Panc1 (cell line): ENCODE data around the gene ANXA3. TPM values are rescaled to one million over a fixed set of nuclear protein-coding genes. Genes with fewer than 3 reads are reported as not detected.

Source experiments
- ATAC-seq: fragments of 200-7000 bp; cut with Tn5 transposase; 2 replicates; pipeline ENCODE4 v1.9.1; 2020; ENCODE audit warnings: mild to moderate bottlenecking, moderate library complexity
- BruUV-seq: library from RNA; stranded (reverse); fragments of 400-500 nt; replicated peaks from 2 replicates; lab custom pipeline; 2021; lab: Mats Ljungman, UMichigan
- CTCF ChIA-PET: fragments of 300-600 bp; sonication (Branson Sonifier 250); formaldehyde crosslinking; loops from one replicate; lab custom pipeline; 2022; ENCODE audit warnings: antibody characterized with exemption; lab: Charles Lee
- POLR2A ChIA-PET: fragments of 300-600 bp; sonication (Branson Sonifier 250); formaldehyde crosslinking; loops from one replicate; lab custom pipeline; 2022; ENCODE audit warnings: antibody characterized with exemption; lab: Charles Lee
- DNase-seq: peaks from one replicate; pipeline ENCODE4 v3.0.0-alpha.2; 2010; ENCODE audit warnings: low read depth, low spot score
- H3K27ac ChIP-seq: 2 replicates; pipeline ENCODE4 v1.5.1; 2011; ENCODE audit warnings: mild to moderate bottlenecking, low read length, inconsistent platforms
- H3K27me3 ChIP-seq: fragments of 200-500 bp; sonication (Bioruptor generic); 2 replicates; pipeline ENCODE4 v1.6.0; 2014; ENCODE audit warnings: low read length, inconsistent platforms; ENCODE audit not compliant: control insufficient read depth, insufficient read depth
- H3K36me3 ChIP-seq: fragments of 200-500 bp; sonication (Bioruptor generic); 2 replicates; pipeline ENCODE4 v1.5.1; 2014; ENCODE audit warnings: inconsistent platforms, mild to moderate bottlenecking, low read length, moderate library complexity; ENCODE audit not compliant: control insufficient read depth, insufficient read depth
- H3K4me1 ChIP-seq: 2 replicates; pipeline ENCODE4 v1.5.1; 2011; ENCODE audit warnings: inconsistent platforms, mild to moderate bottlenecking, low read length, moderate library complexity; ENCODE audit not compliant: control insufficient read depth, insufficient read depth
- H3K4me3 ChIP-seq, 2 experiments: 2 replicates each; pipeline ENCODE4 v1.5.1; 2011 to 2012; ENCODE audit warnings: low read depth in 2 of 2, low read length in 2 of 2, mild to moderate bottlenecking in 2 of 2, inconsistent platforms in 1 of 2, moderate library complexity in 1 of 2
- H3K9me3 ChIP-seq: fragments of 200-500 bp; sonication (Bioruptor generic); 2 replicates; pipeline ENCODE4 v1.5.1; 2014; ENCODE audit warnings: low read depth, mild to moderate bottlenecking, inconsistent platforms, low read length, moderate library complexity; ENCODE audit not compliant: control insufficient read depth, insufficient read depth
- POLR2AphosphoS5 ChIP-seq: IDR thresholded peaks from 2 replicates; pipeline ENCODE4 v1.6.1; 2012; ENCODE audit warnings: mild to moderate bottlenecking, low read depth, low read length, moderate library complexity
- REST ChIP-seq, 2 experiments: IDR thresholded peaks; 2 replicates each; pipeline ENCODE4 v1.6.1; 2011 to 2012; ENCODE audit warnings: low read depth in 2 of 2, control low read depth in 1 of 2, low read length in 1 of 2, mild to moderate bottlenecking in 1 of 2, moderate library complexity in 1 of 2; ENCODE audit not compliant: insufficient read depth in 1 of 2
- SIN3A ChIP-seq: IDR thresholded peaks from 2 replicates; pipeline ENCODE4 v1.6.1; 2012; ENCODE audit warnings: low read depth, mild to moderate bottlenecking, low read length, moderate library complexity, borderline replicate concordance; ENCODE audit not compliant: insufficient read depth
- TCF7L2 ChIP-seq: IDR thresholded peaks from 2 replicates; pipeline ENCODE4 v1.6.1; 2011; ENCODE audit warnings: mild to moderate bottlenecking, low read depth, low read length, inconsistent platforms
- in situ Hi-C: cut with HindIII; loops from 2 replicates; pipeline ENCODE4 v1.10.0; 2016; ENCODE audit warnings: low sequenced_read_pairs, low pct_unique_long_range_greater_than_20kb
- intact Hi-C: fragments of 100-400 bp; cut with micrococcal nuclease; formaldehyde crosslinking; loops from one replicate; pipeline ENCODE4 v1.10.0; 2022; ENCODE audit not compliant: unreplicated experiment
- total RNA-seq: library from RNA; stranded (reverse); gene quantifications from one replicate; pipeline ENCODE4 v1.2.1, GENCODE V29; 2021; ENCODE audit not compliant: unreplicated experiment
- TF ChIP-seq, protein P1 (sequence below): fragments of 450-650 bp; IDR thresholded peaks from 2 replicates; pipeline ENCODE4 v1.5.1; 2017; ENCODE audit warnings: mild to moderate bottlenecking

The ANXA3 gene
- total RNA-seq, 1 experiment from 2014 or later: 1.5 TPM

DNA sequence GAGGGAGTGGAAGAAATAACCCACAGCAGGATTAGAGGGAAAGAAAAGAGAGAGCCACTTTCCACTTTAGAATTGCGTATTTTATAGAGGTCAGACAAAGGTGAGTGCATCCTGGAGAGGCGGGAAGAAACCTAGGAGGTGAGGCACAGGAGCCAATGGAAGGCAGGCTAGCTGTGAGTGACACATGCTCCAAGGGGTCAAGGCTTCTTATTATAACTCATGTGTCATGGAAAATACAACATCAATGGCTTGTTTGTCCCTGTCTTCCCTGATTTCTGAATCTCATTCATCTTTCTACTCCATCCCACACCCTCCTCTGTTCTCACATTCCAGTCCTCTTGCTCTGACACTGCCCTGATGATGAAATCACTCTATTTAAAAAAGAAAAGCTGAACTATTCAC, 14.4 kb downstream of the ANXA3 start:
- no peak for ATAC-seq
- CTCF ChIA-PET: no interaction called here
- no peak for TF ChIP-seq SIN3A
- no peak for TF ChIP-seq TCF7L2
- TF ChIP-seq REST (IDR thresholded peaks at IDR 0.05; ENCODE audit: insufficient read depth in 1 of 2, low read depth in 2 of 2, low read length in 1 of 2): no peak
- no peak for TF ChIP-seq POLR2AphosphoS5
- TF ChIP-seq, protein P1, sequence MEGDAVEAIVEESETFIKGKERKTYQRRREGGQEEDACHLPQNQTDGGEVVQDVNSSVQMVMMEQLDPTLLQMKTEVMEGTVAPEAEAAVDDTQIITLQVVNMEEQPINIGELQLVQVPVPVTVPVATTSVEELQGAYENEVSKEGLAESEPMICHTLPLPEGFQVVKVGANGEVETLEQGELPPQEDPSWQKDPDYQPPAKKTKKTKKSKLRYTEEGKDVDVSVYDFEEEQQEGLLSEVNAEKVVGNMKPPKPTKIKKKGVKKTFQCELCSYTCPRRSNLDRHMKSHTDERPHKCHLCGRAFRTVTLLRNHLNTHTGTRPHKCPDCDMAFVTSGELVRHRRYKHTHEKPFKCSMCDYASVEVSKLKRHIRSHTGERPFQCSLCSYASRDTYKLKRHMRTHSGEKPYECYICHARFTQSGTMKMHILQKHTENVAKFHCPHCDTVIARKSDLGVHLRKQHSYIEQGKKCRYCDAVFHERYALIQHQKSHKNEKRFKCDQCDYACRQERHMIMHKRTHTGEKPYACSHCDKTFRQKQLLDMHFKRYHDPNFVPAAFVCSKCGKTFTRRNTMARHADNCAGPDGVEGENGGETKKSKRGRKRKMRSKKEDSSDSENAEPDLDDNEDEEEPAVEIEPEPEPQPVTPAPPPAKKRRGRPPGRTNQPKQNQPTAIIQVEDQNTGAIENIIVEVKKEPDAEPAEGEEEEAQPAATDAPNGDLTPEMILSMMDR: no peak
- H3K27me3 ChIP-seq: no peaks in the 10 kb centered on the region; the same call in 1 of the 2 replicates
- H3K36me3 ChIP-seq: no peaks in the 10 kb centered on the region
- no peaks in the 10 kb centered on the region for H3K9me3 ChIP-seq
- DNase-seq: no peak
- intact Hi-C loops (no loop called here), in situ Hi-C loops (no loop called here)
- H3K4me1 ChIP-seq: no peaks in the 10 kb centered on the region
- no peak overlapping the region for H3K27ac ChIP-seq
- no peak overlapping the region for H3K4me3 ChIP-seq
- POLR2A ChIA-PET: no interaction called here
- no TSS peak for BruUV-seq

DNA sequence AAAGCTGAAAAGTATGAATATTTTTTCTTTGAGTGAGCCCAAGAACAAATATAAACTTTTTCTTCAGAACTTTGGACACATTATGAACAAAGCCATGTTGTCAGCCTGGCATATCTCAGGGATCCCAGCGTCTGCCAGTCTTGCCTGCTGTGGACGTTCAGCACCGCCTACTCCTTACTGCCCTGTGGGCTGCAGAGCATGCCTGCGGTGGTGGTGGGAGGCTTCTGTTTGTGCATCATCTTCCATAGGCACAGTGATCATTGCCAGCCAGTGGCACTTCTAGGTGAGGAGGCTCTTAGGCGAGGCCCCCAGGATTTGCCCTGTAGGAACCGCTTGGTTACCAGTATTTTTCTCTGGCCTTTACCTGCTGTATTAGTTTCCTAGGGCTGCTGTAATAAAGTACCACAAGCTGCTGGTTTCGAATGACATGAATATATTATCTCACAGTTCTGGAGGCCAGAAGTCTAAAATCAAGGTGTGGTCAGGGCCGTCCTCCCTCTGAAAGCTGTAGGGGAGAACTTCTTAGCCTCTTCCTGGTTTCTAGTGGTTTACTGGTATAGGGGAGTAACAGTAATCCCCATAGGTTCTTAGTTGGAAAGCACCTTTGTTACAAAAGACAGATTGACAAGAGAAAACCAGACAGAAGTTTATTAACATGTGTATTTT, 15.4 kb downstream of the ANXA3 start:
- Histone ChIP-seq H3K4me1 (no peaks in the 10 kb centered on the region), H3K27ac (no peak overlapping the region), H3K4me3 (no peak overlapping the region), H3K36me3 (no peaks in the 10 kb centered on the region), H3K27me3 (0 out of 2 replicates have a peak, but pooled peaks cover 2% of the 10 kb centered on the region), H3K9me3 (no peaks in the 10 kb centered on the region)
- ATAC-seq: no peak
- POLR2A ChIA-PET: no interaction called here
- CTCF ChIA-PET: interaction anchor here (0.6 kb wide), 1 partner anchor 323 kb away, joined by 3 read pairs; no protein-coding TSS in a partner anchor
- BruUV-seq: no TSS peak
- in situ Hi-C loops: no loop called here
- no peak for DNase-seq
- TF ChIP-seq, protein P1: no peak
- TF ChIP-seq SIN3A (no peak), REST (IDR thresholded peaks at IDR 0.05; ENCODE audit: insufficient read depth in 1 of 2, low read depth in 2 of 2, low read length in 1 of 2) (no peak), POLR2AphosphoS5 (no peak)
- intact Hi-C loops: no loop called here
